Type B pancreatic cell (in vitro differentiated cells): ENCODE measurements around the gene WASHC3. TPM values are rescaled to one million over a fixed set of nuclear protein-coding genes. Genes with fewer than 3 reads are reported as not detected.
A peak's percentile ranks its signal among the peaks of the same experiment; 100 is the strongest.

Source experiments
- DNase-seq: peaks from one replicate; pipeline ENCODE4 v3.0.0; 2021; ENCODE audit warnings: mixed read lengths; ENCODE audit not compliant: unreplicated experiment; ENCODE audit errors: extremely low spot score
- H3K27ac Mint-ChIP-seq: 2 replicates; pipeline ENCODE4 v1.8.0; 2021; ENCODE audit warnings: mild to moderate bottlenecking, mixed read lengths
- H3K27me3 Mint-ChIP-seq: 2 replicates; pipeline ENCODE4 v1.8.0; 2021; ENCODE audit warnings: mixed read lengths
- H3K36me3 Mint-ChIP-seq: 2 replicates; pipeline ENCODE4 v1.8.0; 2021; ENCODE audit warnings: mixed read lengths
- H3K4me1 Mint-ChIP-seq: one replicate; pipeline ENCODE4 v1.8.0; 2021; ENCODE audit warnings: mixed read lengths; ENCODE audit not compliant: unreplicated experiment
- H3K4me3 Mint-ChIP-seq: 2 replicates; pipeline ENCODE4 v1.8.0; 2021; ENCODE audit warnings: mild to moderate bottlenecking, mixed read lengths
- H3K9me3 Mint-ChIP-seq: 2 replicates; pipeline ENCODE4 v1.8.0; 2021; ENCODE audit warnings: mixed read lengths
- CTCF ChIP-seq: fragments of 200-600 bp; sonication (generic); conservative IDR thresholded peaks from 2 replicates; pipeline ENCODE4 v1.5.0; 2021; ENCODE audit warnings: antibody characterized with exemption, mild to moderate bottlenecking
- total RNA-seq: library from RNA; stranded (reverse); gene quantifications from 2 replicates; pipeline ENCODE4 v1.2.1, GENCODE V29; 2021; ENCODE audit warnings: low replicate concordance

Gene WASHC3
- total RNA-seq, 1 donor from 2014 or later = 19.2 TPM

DNA sequence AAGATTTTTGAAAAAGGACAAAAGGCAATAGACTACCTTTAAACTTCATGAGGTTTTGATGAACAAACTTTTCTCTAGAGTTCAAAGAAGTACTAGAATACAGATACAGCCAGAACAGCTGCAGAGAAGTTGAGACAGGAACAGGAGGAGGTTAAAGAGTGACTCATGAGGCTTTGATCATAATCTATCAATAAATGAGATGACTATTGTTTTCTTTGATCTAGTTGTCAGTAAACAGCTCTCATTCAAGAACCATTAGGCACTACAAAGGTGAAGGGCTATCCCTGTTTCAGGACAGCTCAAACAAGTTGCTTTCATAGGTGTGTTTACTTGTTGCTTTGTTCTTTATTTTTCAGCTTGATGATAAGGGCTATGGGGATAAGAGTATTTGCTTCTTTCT lies 2.4 kb downstream of the WASHC3 start:
- TF ChIP-seq CTCF = no peak
- no peaks in the 10 kb centered on the region for H3K27me3 Mint-ChIP-seq
- no peak overlapping the region for H3K27ac Mint-ChIP-seq
- H3K4me3 Mint-ChIP-seq = peak overlapping the region; percentile 16
- peaks cover 13% of the 10 kb centered on the region for H3K4me1 Mint-ChIP-seq
- peaks cover 11% of the 10 kb centered on the region for H3K36me3 Mint-ChIP-seq
- H3K9me3 Mint-ChIP-seq = peaks cover 5% of the 10 kb centered on the region
- no peak for DNase-seq

GRCh38 chr12:102054345-102054744 lies 7.4 kb downstream of the WASHC3 start:
- Mint-ChIP-seq H3K9me3 (peaks cover 5% of the 10 kb centered on the region), H3K27me3 (no peaks in the 10 kb centered on the region), H3K4me1 (no peaks in the 10 kb centered on the region), H3K4me3 (no peak overlapping the region), H3K36me3 (peaks cover 23% of the 10 kb centered on the region), H3K27ac (no peak overlapping the region)
- TF ChIP-seq CTCF = no peak
- no peak for DNase-seq

DNA sequence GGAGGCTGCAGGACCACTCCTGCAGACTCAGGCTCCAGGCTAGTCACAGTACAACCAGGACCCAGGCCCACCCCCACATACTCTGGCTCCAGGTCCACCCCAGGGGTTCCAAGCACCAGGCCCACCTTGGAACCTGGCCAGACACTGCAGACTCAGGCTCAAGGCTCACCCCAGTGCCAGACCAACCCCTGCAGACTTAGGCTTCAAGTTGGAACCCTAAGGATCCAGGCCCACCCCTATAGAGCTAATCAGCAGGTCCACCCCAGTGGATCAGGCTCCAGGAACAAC lies 8.8 kb downstream of the WASHC3 start:
- Mint-ChIP-seq H3K9me3 (peaks cover 5% of the 10 kb centered on the region), H3K4me1 (no peaks in the 10 kb centered on the region), H3K27ac (no peak overlapping the region), H3K36me3 (peaks cover 23% of the 10 kb centered on the region), H3K27me3 (no peaks in the 10 kb centered on the region), H3K4me3 (no peak overlapping the region)
- TF ChIP-seq CTCF = no peak
- DNase-seq = no peak

GRCh38 chr12:102052192-102053061 lies 9.4 kb downstream of the WASHC3 start:
- no peak overlapping the region for H3K4me3 Mint-ChIP-seq
- no peak for DNase-seq
- H3K27me3 Mint-ChIP-seq = no peaks in the 10 kb centered on the region
- H3K9me3 Mint-ChIP-seq = peaks cover 5% of the 10 kb centered on the region
- TF ChIP-seq CTCF = no peak
- no peak overlapping the region for H3K27ac Mint-ChIP-seq
- H3K36me3 Mint-ChIP-seq = peaks cover 23% of the 10 kb centered on the region
- H3K4me1 Mint-ChIP-seq = no peaks in the 10 kb centered on the region

GRCh38 chr12:102051431-102051965 lies 10.3 kb downstream of the WASHC3 start:
- H3K9me3 Mint-ChIP-seq = peaks cover 5% of the 10 kb centered on the region
- no peaks in the 10 kb centered on the region for H3K27me3 Mint-ChIP-seq
- no peak overlapping the region for H3K27ac Mint-ChIP-seq
- no peak for DNase-seq
- no peak for TF ChIP-seq CTCF
- peaks cover 18% of the 10 kb centered on the region for H3K36me3 Mint-ChIP-seq
- H3K4me3 Mint-ChIP-seq = no peak overlapping the region
- H3K4me1 Mint-ChIP-seq = no peaks in the 10 kb centered on the region
